ENCODE results near the gene STAM. TPM values are rescaled to one million over a fixed set of nuclear protein-coding genes. Genes with fewer than 3 reads are reported as not detected.

STAM gene
- total and polyA plus RNA-seq, 2 donors (not counting 3 experiments of a cell fraction or from before 2014, with no cell fraction given) = 17.7 to 20.0 TPM

GRCh38 chr10:17659365-17659764 is 15.4 kb downstream of the STAM start:
- H4K20me1 ChIP-seq (replicated peaks; ENCODE audit: control insufficient read depth, extremely low read depth, insufficient read depth, low read length) = peaks cover 6% of the 10 kb centered on the region
- no peak overlapping the region for H2AFZ ChIP-seq (ENCODE audit: low read depth, low read length)
- H3K36me3 ChIP-seq (ENCODE audit: control insufficient read depth in 2 of 2, extremely low read depth in 1 of 2, insufficient read depth in 2 of 2, low read length in 2 of 2) = peaks cover 0 to 2% of the 10 kb centered on the region in 2 experiments
- CTCF ChIA-PET = no interaction called here
- H3K4me3 ChIP-seq (replicated peaks in 1 of 3; ENCODE audit: insufficient read depth in 1 of 3, low read depth in 1 of 3, low read length in 3 of 3) = no peak overlapping the region
- no TSS peak for BruUV-seq (replicated peaks)
- POLR2A ChIA-PET = no interaction called here
- H3K4me2 ChIP-seq (ENCODE audit: insufficient read depth, low read length) = no peak overlapping the region
- TF ChIP-seq GATA2 (IDR thresholded peaks at IDR 0.05; ENCODE audit: insufficient read depth, insufficient read length, low read depth, low read length) = no peak
- no peak for TF ChIP-seq JUN (IDR thresholded peaks at IDR 0.05; ENCODE audit: borderline replicate concordance, insufficient read depth, insufficient read length, low read depth)
- no peaks in the 10 kb centered on the region for H3K9me3 ChIP-seq (replicated peaks; ENCODE audit: control insufficient read depth, insufficient read depth, low read length)
- FAIRE-seq = no peak
- H3K79me2 ChIP-seq (ENCODE audit: control insufficient read depth, insufficient read depth, low read length) = peaks cover 67% of the 10 kb centered on the region
- DNase-seq (ENCODE audit: low read depth, low spot score) = no peak
- H3K9me1 ChIP-seq (replicated peaks; ENCODE audit: control insufficient read depth, extremely low read depth, insufficient read depth, low read length) = no peaks in the 10 kb centered on the region
- intact Hi-C loops (cut with micrococcal nuclease) = no loop called here
- H3K9ac ChIP-seq (replicated peaks; ENCODE audit: extremely low read depth, insufficient read depth, low read length) = no peak overlapping the region
- no peak overlapping the region for H3K27ac ChIP-seq (ENCODE audit: insufficient read depth, low read depth, low read length)
- peaks cover 14% of the 10 kb centered on the region for H3K4me1 ChIP-seq (ENCODE audit: control insufficient read depth, extremely low read depth, insufficient read depth, low read length)
- H3K27me3 ChIP-seq (ENCODE audit: control insufficient read depth in 2 of 2, insufficient read depth in 2 of 2, low read length in 2 of 2) = no peaks in the 10 kb centered on the region
- dilution Hi-C loops (cut with MboI; ENCODE audit: extremely low pct_ligation_motif_present, low sequenced_read_pairs) = no loop called here

GRCh38 chr10:17660921-17661320 is 17.0 kb downstream of the STAM start:
- no peak overlapping the region for H3K27ac ChIP-seq (ENCODE audit: insufficient read depth, low read depth, low read length)
- POLR2A ChIA-PET = no interaction called here
- no peaks in the 10 kb centered on the region for H3K9me1 ChIP-seq (replicated peaks; ENCODE audit: control insufficient read depth, extremely low read depth, insufficient read depth, low read length)
- CTCF ChIA-PET = no interaction called here
- no peaks in the 10 kb centered on the region for H3K27me3 ChIP-seq (ENCODE audit: control insufficient read depth in 2 of 2, insufficient read depth in 2 of 2, low read length in 2 of 2)
- H3K9ac ChIP-seq (replicated peaks; ENCODE audit: extremely low read depth, insufficient read depth, low read length) = no peak overlapping the region
- peaks cover 6% of the 10 kb centered on the region for H4K20me1 ChIP-seq (replicated peaks; ENCODE audit: control insufficient read depth, extremely low read depth, insufficient read depth, low read length)
- no peaks in the 10 kb centered on the region for H3K9me3 ChIP-seq (replicated peaks; ENCODE audit: control insufficient read depth, insufficient read depth, low read length)
- H3K36me3 ChIP-seq (ENCODE audit: control insufficient read depth in 2 of 2, extremely low read depth in 1 of 2, insufficient read depth in 2 of 2, low read length in 2 of 2) = peaks cover 0 to 2% of the 10 kb centered on the region in 2 experiments
- peaks cover 54% of the 10 kb centered on the region for H3K79me2 ChIP-seq (ENCODE audit: control insufficient read depth, insufficient read depth, low read length)
- FAIRE-seq (no peak), DNase-seq (ENCODE audit: low read depth, low spot score) (no peak)
- intact Hi-C loops (cut with micrococcal nuclease) (no loop called here), dilution Hi-C loops (cut with MboI; ENCODE audit: extremely low pct_ligation_motif_present, low sequenced_read_pairs) (no loop called here)
- H3K4me1 ChIP-seq (ENCODE audit: control insufficient read depth, extremely low read depth, insufficient read depth, low read length) = peaks cover 12% of the 10 kb centered on the region
- TF ChIP-seq MYC (IDR thresholded peaks at IDR 0.05; ENCODE audit: low read depth, low read length) (no peak), POLR2A (IDR thresholded peaks at IDR 0.05; ENCODE audit: low read depth, low read length) (no peak), POLR2AphosphoS5 (IDR thresholded peaks at IDR 0.05; ENCODE audit: insufficient read depth, low read depth, low read length) (no peak), GATA2 (IDR thresholded peaks at IDR 0.05; ENCODE audit: insufficient read depth, insufficient read length, low read depth, low read length) (no peak), MAX (IDR thresholded peaks at IDR 0.05; ENCODE audit: insufficient read depth, insufficient read length) (no peak), JUN (IDR thresholded peaks at IDR 0.05; ENCODE audit: borderline replicate concordance, insufficient read depth, insufficient read length, low read depth) (no peak), EZH2 (IDR thresholded peaks at IDR 0.05; ENCODE audit: borderline replicate concordance, low read depth, low read length, severe bottlenecking) (no peak), CTCF (IDR thresholded peaks at IDR 0.05; ENCODE audit: extremely low read depth in 1 of 2, insufficient read depth in 1 of 2, low read depth in 1 of 2, low read length in 2 of 2) (no peak), FOS (IDR thresholded peaks at IDR 0.05; ENCODE audit: borderline replicate concordance, insufficient read depth, low read length) (no peak)
- no peak overlapping the region for H3K4me2 ChIP-seq (ENCODE audit: insufficient read depth, low read length)
- no TSS peak for BruUV-seq (replicated peaks)
- no peak overlapping the region for H3K4me3 ChIP-seq (replicated peaks in 1 of 3; ENCODE audit: insufficient read depth in 1 of 3, low read depth in 1 of 3, low read length in 3 of 3)
- H2AFZ ChIP-seq (ENCODE audit: low read depth, low read length) = no peak overlapping the region
